K562 (cell line): Measurements from ENCODE around the gene HSPA8. TPM values are rescaled to one million over a fixed set of nuclear protein-coding genes. Genes with fewer than 3 reads are reported as not detected.
A peak's percentile ranks its signal among the peaks of the same experiment; 100 is the strongest.

Experiments used
- CBFA2T2 ChIP-seq: fragments of 450-650 bp; conservative IDR thresholded peaks from 2 replicates; pipeline ENCODE4 v1.6.1; 2017; ENCODE audit warnings: mild to moderate bottlenecking
- CBX3 ChIP-seq, 2 experiments: IDR thresholded peaks; 1 replicate in 1 of 2; 2 replicates in 1 of 2; pipeline ENCODE4 v1.6.1; 2012; ENCODE audit warnings: inconsistent platforms in 2 of 2, low read length in 2 of 2, borderline replicate concordance in 1 of 2, control low read depth in 1 of 2
- E2F1 ChIP-seq: sonication (generic); formaldehyde crosslinking; IDR thresholded peaks from 2 replicates; pipeline ENCODE4 v1.8.1; 2023; ENCODE audit warnings: mild to moderate bottlenecking, missing genetic modification reagents, moderate library complexity
- E2F6 ChIP-seq, 2 experiments: IDR thresholded peaks; 2 replicates each; pipeline ENCODE4 v1.6.1; 2011; ENCODE audit warnings: borderline replicate concordance in 1 of 2, control low read depth in 1 of 2, low read depth in 1 of 2, low read length in 1 of 2, mild to moderate bottlenecking in 1 of 2, mixed read lengths in 1 of 2, moderate library complexity in 1 of 2; ENCODE audit not compliant: insufficient read depth in 1 of 2, insufficient read length in 1 of 2, poor library complexity in 1 of 2, severe bottlenecking in 1 of 2; ENCODE audit errors: extremely low read depth in 1 of 2
- EWSR1 ChIP-seq: fragments of 450-650 bp; IDR thresholded peaks from 2 replicates; pipeline ENCODE4 v1.6.1; 2018; ENCODE audit warnings: borderline replicate concordance, mild to moderate bottlenecking, low read depth, moderate library complexity; ENCODE audit not compliant: partially characterized antibody
- EZH2 ChIP-seq: IDR thresholded peaks from 2 replicates; pipeline ENCODE4 v1.6.1; 2012; ENCODE audit warnings: low read depth, mild to moderate bottlenecking, inconsistent platforms, low read length, borderline replicate concordance
- FIP1L1 ChIP-seq: fragments of 200-400 bp; formaldehyde crosslinking; IDR thresholded peaks from 2 replicates; pipeline ENCODE4 v1.6.1; 2018; ENCODE audit warnings: mild to moderate bottlenecking, low read depth, low read length; ENCODE audit not compliant: poor library complexity, severe bottlenecking
- GATAD2B ChIP-seq: fragments of 450-650 bp; IDR thresholded peaks from 2 replicates; pipeline ENCODE4 v1.6.1; 2017; ENCODE audit warnings: mild to moderate bottlenecking, borderline replicate concordance
- GTF3C2 ChIP-seq: IDR thresholded peaks from 3 replicates; pipeline ENCODE4 v1.6.1; 2011; ENCODE audit warnings: borderline replicate concordance, mild to moderate bottlenecking, moderate library complexity; ENCODE audit not compliant: insufficient read length; ENCODE audit errors: extremely low read depth
- HNRNPLL ChIP-seq: fragments of 200-400 bp; formaldehyde crosslinking; IDR thresholded peaks from 2 replicates; pipeline ENCODE4 v1.6.1; 2017; ENCODE audit warnings: low read length, low read depth, mild to moderate bottlenecking; ENCODE audit not compliant: poor library complexity, severe bottlenecking
- MTA2 ChIP-seq: fragments of 450-650 bp; IDR thresholded peaks from 2 replicates; pipeline ENCODE4 v1.6.1; 2016; ENCODE audit warnings: low read depth
- POLR2AphosphoS2 ChIP-seq: IDR thresholded peaks from 2 replicates; pipeline ENCODE4 v1.6.1; 2012; ENCODE audit warnings: low read length, improper control_type of control experiment
- PYGO2 ChIP-seq: fragments of 450-650 bp; IDR thresholded peaks from 2 replicates; pipeline ENCODE4 v1.6.1; 2016; ENCODE audit warnings: mild to moderate bottlenecking, missing genetic modification characterization, moderate library complexity, missing compliant biosample characterization
- SP2 ChIP-seq: IDR thresholded peaks from 2 replicates; pipeline ENCODE4 v1.6.1; 2011; ENCODE audit warnings: mild to moderate bottlenecking, low read depth, low read length, moderate library complexity; ENCODE audit not compliant: poor library complexity, severe bottlenecking; ENCODE audit errors: extremely low read depth
- SRSF1 ChIP-seq: fragments of 200-400 bp; formaldehyde crosslinking; IDR thresholded peaks from 2 replicates; pipeline ENCODE4 v1.6.1; 2017; ENCODE audit warnings: mild to moderate bottlenecking, low read depth, low read length, moderate library complexity
- TAF1 ChIP-seq: IDR thresholded peaks from 2 replicates; pipeline ENCODE4 v1.6.1; 2011; ENCODE audit warnings: mild to moderate bottlenecking, low read length, moderate library complexity; ENCODE audit not compliant: insufficient read depth, control insufficient read depth, severe bottlenecking; ENCODE audit errors: extremely low read depth
- TFE3 ChIP-seq: fragments of 450-650 bp; formaldehyde crosslinking; IDR thresholded peaks from 2 replicates; pipeline ENCODE4 v1.4.0; 2020; ENCODE audit warnings: mild to moderate bottlenecking, mixed read lengths
- ZNF584 ChIP-seq: fragments of 200-800 bp; sonication (Bioruptor generic); IDR thresholded peaks from 2 replicates; pipeline ENCODE4 v1.6.1; 2016; ENCODE audit warnings: low read depth, mild to moderate bottlenecking, missing genetic modification characterization, missing compliant biosample characterization
- polyA plus RNA-seq, 8 experiments: library from polyadenylated mRNA; depleted of rRNA in 4 of 8; stranded (reverse) in 5 of 8; unstranded in 3 of 8; fragments of >200 nt; fragmentation: Nextera tagmentation in 2 of 8; fragmentation: Illumina TruSeq in 1 of 8; extraction: Ambion mirVana in 2 of 8; extraction: Trizol in 1 of 8; gene quantifications; 2 replicates each; pipeline versions ENCODE4 v1.2.1 to v1.2.3, GENCODE V29; 2011 to 2014; ENCODE audit warnings: inconsistent platforms in 1 of 8, missing spikeins in 1 of 8
- total RNA-seq, 7 experiments: library from RNA; depleted of rRNA in 6 of 7; stranded (reverse); fragments of >200 nt in 6 of 7; fragmentation: Illumina TruSeq in 2 of 7; extraction: Trizol in 2 of 7; gene quantifications; 2 replicates each; pipeline versions ENCODE4 v1.2.1 to v1.2.3, GENCODE V29; 2011 to 2021; ENCODE audit warnings: low replicate concordance in 1 of 7

The HSPA8 gene
- total and polyA plus RNA-seq, 9 of the 15 experiments (the other 6 are each of a cell fraction or from before 2014, with no cell fraction given): 1,250 to 3,966 (median 2,773) TPM

- TF ChIP-seq TFE3 (CRISPR knock-in tag) (no peak), ZNF584 (0 out of 2 replicates have a peak, but pooled peaks have one; percentile 47), FIP1L1 (peak; percentile 7), HNRNPLL (no peak), TAF1 (peak; percentile 23), PYGO2 (tag) (no peak), E2F1 (CRISPR knock-in tag) (no peak), E2F6 (IDR thresholded peaks at IDR 0.05; ENCODE audit: borderline replicate concordance in 1 of 2, extremely low read depth in 1 of 2, insufficient read depth in 1 of 2, insufficient read length in 1 of 2, low read depth in 1 of 2, low read length in 1 of 2, poor library complexity in 1 of 2, severe bottlenecking in 1 of 2) (no peak), GATAD2B (no peak), POLR2AphosphoS2 (no peak), GTF3C2 (no peak), EZH2 (no peak), SRSF1 (no peak), EWSR1 (no peak), CBFA2T2 (no peak), SP2 (no peak), CBX3 (IDR thresholded peaks at IDR 0.05; ENCODE audit: borderline replicate concordance in 1 of 2, low read length in 2 of 2) (no peak), MTA2 (no peak)
These were observed 1.2 kb upstream of the HSPA8 start (continued) for GRCh38 chr11:123062892-123063825.
